Omental fat pad (tissue), 4 donors: Measurements from ENCODE around the gene ORM1. TPM values are rescaled to one million over a fixed set of nuclear protein-coding genes. Genes with fewer than 3 reads are reported as not detected.
A peak's percentile ranks its signal among the peaks of the same experiment; 100 is the strongest.

ENCODE experiments used
- ATAC-seq: fragments of 150-250 bp; one replicate; pipeline ENCODE4 v1.9.1; 2016; ENCODE audit warnings: mild to moderate bottlenecking, moderate library complexity; ENCODE audit not compliant: low FRiP score
- DNase-seq: peaks from one replicate; pipeline ENCODE4 v3.0.0-alpha.2; 2019; ENCODE audit warnings: low spot score
- total RNA-seq, 4 donors: library from RNA; depleted of rRNA; stranded (reverse); fragments of >200 nt; gene quantifications; one replicate each; pipeline ENCODE4 v1.1.0, GENCODE V29; 2016
- TF ChIP-seq, protein P1 (sequence below), 3 donors: fragments of 450-650 bp; IDR thresholded peaks; one replicate each; pipeline ENCODE4 v1.5.1; 2016 to 2017; ENCODE audit warnings: antibody characterized with exemption in 3 of 3, mild to moderate bottlenecking in 3 of 3, moderate library complexity in 2 of 3

ORM1 gene
- total RNA-seq, 4 donors from 2014 or later = 0.65 to 5.4 (median 1.0) TPM; not detected in 1

DNA sequence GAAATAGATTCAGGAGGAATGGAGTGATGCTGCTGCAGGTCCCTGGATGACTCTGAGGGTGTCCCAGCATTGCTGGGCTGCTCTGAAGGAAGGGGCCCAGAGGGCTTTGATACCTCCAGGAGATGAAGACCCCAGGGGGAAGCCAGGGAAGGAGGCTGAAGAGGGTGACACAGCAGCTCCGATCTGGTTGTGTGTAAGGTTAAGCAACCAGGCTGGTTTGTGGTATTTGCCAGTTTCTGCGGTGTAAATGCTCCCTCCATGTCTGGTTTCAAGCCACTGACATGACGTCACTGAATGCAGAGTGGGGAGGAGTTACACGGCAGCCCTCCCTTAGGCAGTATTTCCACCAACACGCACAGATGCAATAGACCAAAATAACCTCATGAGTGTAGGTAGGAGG lies 40.0 kb upstream of the ORM1 start:
- DNase-seq = no peak
- no peak for ATAC-seq
- TF ChIP-seq, protein P1, sequence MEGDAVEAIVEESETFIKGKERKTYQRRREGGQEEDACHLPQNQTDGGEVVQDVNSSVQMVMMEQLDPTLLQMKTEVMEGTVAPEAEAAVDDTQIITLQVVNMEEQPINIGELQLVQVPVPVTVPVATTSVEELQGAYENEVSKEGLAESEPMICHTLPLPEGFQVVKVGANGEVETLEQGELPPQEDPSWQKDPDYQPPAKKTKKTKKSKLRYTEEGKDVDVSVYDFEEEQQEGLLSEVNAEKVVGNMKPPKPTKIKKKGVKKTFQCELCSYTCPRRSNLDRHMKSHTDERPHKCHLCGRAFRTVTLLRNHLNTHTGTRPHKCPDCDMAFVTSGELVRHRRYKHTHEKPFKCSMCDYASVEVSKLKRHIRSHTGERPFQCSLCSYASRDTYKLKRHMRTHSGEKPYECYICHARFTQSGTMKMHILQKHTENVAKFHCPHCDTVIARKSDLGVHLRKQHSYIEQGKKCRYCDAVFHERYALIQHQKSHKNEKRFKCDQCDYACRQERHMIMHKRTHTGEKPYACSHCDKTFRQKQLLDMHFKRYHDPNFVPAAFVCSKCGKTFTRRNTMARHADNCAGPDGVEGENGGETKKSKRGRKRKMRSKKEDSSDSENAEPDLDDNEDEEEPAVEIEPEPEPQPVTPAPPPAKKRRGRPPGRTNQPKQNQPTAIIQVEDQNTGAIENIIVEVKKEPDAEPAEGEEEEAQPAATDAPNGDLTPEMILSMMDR (IDR thresholded peaks at IDR 0.05) = no peak

DNA sequence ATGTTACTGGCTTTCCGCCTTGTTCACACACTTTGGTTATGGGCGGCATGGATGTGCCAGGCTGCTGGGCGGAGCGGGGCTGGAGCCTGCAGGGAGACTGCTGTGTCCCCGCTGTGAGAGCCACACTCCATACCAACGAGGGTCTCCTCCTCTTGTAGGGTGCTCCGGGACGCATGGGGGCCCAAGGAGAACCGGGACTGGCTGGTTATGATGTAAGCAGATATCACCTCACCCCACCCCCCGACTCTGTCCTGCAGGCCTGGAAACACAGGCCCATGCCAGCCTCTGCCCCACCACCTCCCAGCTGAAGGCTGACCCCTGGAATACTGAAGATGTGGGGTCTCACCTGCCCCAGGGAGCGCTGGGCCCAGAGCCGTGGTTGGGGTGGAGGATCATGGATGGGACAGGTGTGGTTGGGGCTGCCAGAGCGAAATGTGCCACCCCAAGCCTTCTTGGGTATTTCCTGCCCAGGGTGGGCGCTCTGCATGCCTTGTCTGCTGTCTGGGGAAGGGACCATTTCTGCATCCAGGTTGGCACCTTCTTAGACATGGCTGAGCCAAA lies 39.3 kb upstream of the ORM1 start:
- DNase-seq = peak; percentile 12
- no peak for ATAC-seq
- TF ChIP-seq, protein P1 (IDR thresholded peaks at IDR 0.05) = no peak

DNA sequence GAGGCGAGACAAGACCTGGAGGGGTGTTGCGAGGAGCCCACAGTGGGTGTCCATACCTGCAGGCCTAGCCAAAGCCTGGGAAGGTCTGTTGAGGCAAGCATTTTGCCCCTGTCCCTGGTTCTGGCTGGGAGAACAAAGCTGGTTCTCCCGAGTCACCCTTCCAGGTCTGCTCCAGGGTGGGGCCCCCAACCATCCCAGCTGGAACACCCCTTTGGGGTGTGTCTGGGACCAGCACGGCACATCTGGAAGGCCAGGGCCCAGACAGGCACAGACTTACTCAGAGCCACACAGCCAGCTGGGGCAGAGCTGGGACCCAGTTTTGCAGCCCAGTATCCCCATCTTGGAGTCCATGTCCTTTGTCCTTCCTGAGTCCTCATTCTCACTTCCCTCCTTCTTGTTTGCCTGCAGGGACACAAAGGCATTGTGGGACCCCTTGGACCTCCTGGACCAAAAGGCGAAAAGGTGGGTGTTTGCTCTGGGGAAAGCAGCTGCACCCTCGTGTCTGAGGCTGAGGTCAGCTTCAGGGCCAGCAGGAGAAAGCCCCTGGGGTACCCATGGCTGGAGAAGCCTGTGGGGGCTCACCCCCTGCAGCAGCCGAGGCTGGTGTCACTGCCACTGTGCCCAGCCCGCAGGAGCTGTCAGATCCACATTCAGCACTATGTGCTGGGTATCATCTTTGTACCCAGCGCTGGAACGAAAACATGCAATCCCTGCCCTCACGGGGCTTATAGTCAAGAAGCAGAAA lies 38.4 kb upstream of the ORM1 start:
- ATAC-seq = no peak
- TF ChIP-seq, protein P1 (IDR thresholded peaks at IDR 0.05) = no peak
- DNase-seq = peak; percentile 17

DNA sequence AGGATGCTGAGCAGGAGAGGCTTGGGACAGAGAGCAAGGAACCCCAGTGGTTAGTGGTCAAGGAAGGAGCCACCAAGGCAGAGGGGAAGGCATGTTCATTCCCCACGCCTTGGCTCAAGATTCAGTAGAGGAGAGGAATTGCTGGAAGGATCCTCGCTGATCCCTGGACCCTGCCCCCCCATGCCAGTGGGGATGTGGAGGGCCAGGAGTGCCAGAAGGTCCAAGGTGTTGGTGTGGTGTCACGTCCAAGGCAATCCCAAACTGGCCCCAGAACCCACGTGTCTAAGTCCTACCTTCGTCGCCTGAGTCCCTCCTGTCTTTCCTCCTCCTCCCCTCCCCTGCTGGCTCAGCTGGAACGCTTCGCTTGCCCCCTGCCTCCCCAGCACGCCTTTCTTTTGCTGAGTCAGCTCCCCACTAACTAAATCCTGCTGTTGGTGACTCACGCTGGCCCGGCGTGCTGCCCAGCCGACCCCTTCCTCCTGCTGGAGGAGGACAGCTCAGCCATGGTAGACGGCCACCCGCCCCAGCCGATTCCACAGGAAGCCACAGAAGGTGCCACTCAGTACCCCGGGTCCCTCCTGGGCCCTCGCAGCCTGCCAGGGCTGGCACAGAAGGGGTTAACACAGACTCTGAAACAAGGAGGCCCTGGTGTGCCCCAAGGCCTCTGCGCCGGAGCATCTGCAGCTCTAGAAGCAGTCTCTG lies 37.6 kb upstream of the ORM1 start:
- TF ChIP-seq, protein P1 (IDR thresholded peaks at IDR 0.05) = no peak
- peak; percentile 27 for DNase-seq
- no peak for ATAC-seq

DNA sequence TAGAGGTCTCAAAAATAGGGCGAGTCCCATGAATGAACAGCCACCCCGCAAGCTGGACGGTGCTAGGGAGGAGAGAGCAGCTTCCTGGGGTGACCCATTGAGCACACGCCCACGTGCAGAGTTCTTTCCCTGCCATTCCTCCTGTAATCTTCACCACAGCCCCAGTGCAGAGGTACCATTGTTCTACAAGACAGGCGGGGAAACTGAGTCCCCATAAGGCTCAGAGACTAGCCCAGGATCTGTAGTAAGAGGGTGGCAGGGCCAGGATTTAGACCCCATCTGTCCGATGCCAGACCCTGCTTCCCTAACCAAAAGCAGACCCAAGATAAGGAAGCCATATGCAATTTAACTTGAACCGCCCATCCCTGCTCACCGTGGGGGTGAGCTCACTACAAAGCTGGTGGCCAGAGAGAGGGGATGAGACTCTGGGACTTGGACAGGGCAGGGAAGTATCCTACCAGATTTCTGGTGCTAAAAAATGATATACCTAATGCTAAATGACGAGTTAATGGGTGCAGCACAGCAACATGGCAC lies 36.7 kb upstream of the ORM1 start:
- DNase-seq = no peak
- ATAC-seq = no peak
- TF ChIP-seq, protein P1 (IDR thresholded peaks at IDR 0.05) = no peak

DNA sequence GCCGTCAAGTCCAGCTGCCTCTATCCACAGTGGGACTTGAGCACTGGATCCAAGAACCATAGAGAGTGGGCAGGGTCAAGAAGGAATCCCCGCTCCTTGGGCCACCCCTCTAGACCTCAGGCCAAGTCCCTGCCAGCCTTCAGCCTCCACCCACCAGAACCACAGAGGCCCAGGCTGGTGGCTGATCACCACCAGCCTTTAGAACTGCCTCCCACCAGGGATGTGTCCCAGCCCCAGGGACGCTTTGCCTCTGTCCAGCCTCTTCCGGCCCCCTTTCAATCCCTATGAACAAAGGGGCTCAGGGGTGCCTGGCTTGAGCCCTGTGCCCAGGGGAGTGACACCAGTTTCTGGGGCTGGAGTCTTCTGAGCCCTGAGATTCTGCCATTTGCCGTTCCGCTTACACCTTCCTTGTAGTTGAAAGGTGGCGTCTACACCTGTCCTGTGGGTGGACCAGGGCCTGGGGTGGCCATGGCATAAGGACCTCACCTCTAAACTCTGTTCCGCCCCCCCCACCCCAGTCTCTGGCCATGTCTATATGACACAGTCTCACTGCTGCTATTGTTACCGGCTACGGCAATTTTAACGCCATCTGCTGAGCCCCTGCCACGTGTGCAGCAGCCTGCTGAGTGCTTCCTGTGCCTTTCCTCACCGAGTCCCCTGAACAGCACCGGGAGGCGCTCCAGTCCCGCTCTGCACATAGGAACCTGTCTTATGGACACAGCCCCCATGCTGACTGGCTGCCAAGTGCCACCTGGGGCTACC lies 35.7 kb upstream of the ORM1 start:
- no peak for ATAC-seq

More for the DNA sequence above, 35.7 kb upstream of the ORM1 start:
- peak; percentile 21 for DNase-seq
- TF ChIP-seq, protein P1 (IDR thresholded peaks at IDR 0.05) = no peak
